ENCODE results near the gene GAGE10. TPM values are rescaled to one million over a fixed set of nuclear protein-coding genes. Genes with fewer than 3 reads are reported as not detected.

The GAGE10 gene, protein sequence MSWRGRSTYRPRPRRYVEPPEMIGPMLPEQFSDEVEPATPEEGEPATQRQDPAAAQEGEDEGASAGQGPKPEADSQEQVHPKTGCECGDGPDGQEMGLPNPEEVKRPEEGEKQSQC
- 1 to 10 TPM in 1 of 4 donors, not detected in 3; 1.2 TPM for total RNA-seq

DNA sequence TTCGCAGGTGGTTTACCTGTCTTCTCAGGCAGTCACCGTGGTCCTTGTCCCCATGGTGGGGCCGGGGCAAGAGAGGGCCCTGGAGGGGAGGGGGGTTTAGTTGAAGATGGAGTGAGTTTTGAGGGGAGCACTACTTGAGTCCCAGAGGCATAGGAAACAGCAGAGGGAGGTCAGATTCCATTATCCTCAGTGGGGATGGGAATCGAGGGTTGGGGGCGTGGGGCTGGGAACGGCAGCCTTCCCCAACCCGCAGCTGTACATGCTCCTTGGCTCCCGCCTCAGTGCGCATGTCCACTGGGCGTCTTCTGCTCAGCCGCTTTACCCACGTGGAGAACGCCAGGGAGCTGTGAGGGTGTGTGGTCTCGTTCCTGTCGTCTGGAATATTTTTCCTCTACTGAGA lies at the start of gene GAGE10:
Gene GAGE10, plus strand, starts transcription at position 301 of the 400 bp plus-strand sequence. CDS start 1,214 bp downstream, outside the sequence.
- intact Hi-C loops (cut with DNase I), result no loop called here
- Histone ChIP-seq H3K27me3 (no peaks in the 10 kb centered on the region), H3K27ac (replicated peaks in 1 of 4) (no peak within 1 kb of the TSS), H3K4me1 (no peaks in the 10 kb centered on the region), H3K4me3 (no peak within 1 kb of the TSS), H3K9me3 (no peaks in the 10 kb centered on the region), H3K36me3 (no peaks in the 10 kb centered on the region)
- WGBS, result 89% methylated on average over 15 of the region's 15 CpGs
- DNase-seq (ENCODE audit: extremely low spot score), result no peak
- TF ChIP-seq POLR2A (IDR thresholded peaks at IDR 0.05; ENCODE audit: low read depth) (no peak), POLR2AphosphoS5 (IDR thresholded peaks at IDR 0.05) (no peak), EP300 (IDR thresholded peaks at IDR 0.05) (no peak)
- TF ChIP-seq, protein P1, sequence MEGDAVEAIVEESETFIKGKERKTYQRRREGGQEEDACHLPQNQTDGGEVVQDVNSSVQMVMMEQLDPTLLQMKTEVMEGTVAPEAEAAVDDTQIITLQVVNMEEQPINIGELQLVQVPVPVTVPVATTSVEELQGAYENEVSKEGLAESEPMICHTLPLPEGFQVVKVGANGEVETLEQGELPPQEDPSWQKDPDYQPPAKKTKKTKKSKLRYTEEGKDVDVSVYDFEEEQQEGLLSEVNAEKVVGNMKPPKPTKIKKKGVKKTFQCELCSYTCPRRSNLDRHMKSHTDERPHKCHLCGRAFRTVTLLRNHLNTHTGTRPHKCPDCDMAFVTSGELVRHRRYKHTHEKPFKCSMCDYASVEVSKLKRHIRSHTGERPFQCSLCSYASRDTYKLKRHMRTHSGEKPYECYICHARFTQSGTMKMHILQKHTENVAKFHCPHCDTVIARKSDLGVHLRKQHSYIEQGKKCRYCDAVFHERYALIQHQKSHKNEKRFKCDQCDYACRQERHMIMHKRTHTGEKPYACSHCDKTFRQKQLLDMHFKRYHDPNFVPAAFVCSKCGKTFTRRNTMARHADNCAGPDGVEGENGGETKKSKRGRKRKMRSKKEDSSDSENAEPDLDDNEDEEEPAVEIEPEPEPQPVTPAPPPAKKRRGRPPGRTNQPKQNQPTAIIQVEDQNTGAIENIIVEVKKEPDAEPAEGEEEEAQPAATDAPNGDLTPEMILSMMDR (IDR thresholded peaks at IDR 0.05), result no peak

DNA sequence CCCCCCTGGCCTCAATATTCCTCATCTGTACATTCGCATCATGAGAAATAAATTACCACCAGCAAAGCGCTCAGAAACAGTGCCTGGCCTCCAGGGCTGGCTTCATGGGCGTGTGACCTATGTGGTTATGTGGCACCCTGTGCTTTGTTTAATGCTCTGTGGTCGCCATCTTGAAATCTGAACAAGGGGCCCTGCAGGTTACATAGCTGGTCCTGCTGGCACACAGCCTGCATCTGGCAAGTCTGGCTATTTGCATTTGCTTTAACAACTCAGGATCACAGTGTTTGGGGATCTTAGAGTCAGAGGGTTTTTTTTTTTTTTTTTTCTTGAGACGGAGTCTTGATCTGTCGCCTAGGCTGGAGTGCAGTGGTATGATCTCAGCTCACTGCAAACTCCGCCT lies 48.8 kb upstream of the GAGE10 start:
- intact Hi-C loops (cut with DNase I), result no loop called here
- Histone ChIP-seq H3K4me3 (no peak overlapping the region), H3K9me3 (no peaks in the 10 kb centered on the region), H3K27me3 (no peaks in the 10 kb centered on the region), H3K27ac (replicated peaks in 1 of 4) (no peak overlapping the region), H3K36me3 (peaks cover 0 to 14% (median 4%) of the 10 kb centered on the region in 4 donors), H3K4me1 (no peaks in the 10 kb centered on the region)
- 93% methylated on average over 7 of the region's 7 CpGs for WGBS
- no peak for TF ChIP-seq EP300 (IDR thresholded peaks at IDR 0.05)
- no peak for DNase-seq (ENCODE audit: extremely low spot score)

DNA sequence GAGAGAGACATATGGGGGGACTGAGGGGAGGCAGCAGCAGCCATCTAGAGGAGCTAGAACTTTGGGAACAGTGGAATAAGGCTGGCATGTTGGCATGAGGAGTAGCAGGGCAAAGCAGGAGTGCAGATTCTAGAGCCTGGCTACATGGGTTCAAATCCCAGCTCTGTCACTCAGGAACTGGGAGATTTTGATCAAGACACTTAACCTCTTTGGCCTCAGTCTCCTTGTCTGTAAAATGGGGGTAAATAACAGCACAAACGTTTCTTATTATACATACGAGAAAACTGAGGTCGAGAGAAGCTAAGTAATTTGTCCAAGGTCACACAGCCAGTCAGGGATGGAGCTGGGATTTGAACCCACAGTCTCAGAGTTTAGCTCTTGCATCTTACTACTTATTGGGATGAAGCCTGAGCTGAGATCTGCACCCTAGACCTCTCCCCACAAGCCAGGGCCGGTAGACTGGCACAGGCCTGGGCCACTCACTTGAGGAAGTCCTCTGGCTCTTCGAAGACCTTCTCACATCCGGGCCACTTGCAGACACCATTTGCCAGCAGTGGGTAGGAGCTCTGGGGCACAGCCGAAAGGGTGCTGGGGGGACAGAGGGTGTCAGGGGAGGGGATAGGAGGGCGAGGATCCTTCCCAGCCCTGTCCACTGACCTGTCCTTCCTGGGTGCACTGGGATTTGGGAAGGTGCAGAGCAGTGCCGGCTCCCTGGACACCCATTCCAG lies 47.0 kb upstream of the GAGE10 start:
- Histone ChIP-seq H3K36me3 (no peaks in the 10 kb centered on the region), H3K4me1 (no peaks in the 10 kb centered on the region), H3K27me3 (no peaks in the 10 kb centered on the region), H3K4me3 (no peak overlapping the region), H3K9me3 (no peaks in the 10 kb centered on the region), H3K27ac (replicated peaks in 1 of 4) (no peak overlapping the region)
- intact Hi-C loops (cut with DNase I), result no loop called here
- no peak for DNase-seq (ENCODE audit: extremely low spot score)
- TF ChIP-seq POLR2A (IDR thresholded peaks at IDR 0.05; ENCODE audit: low read depth) (no peak), POLR2AphosphoS5 (IDR thresholded peaks at IDR 0.05) (no peak), EP300 (IDR thresholded peaks at IDR 0.05) (no peak)
- TF ChIP-seq, protein P1 (IDR thresholded peaks at IDR 0.05), result no peak
- whole genome bisulfite sequencing, result 73% methylated on average over 8 of the region's 9 CpGs

DNA sequence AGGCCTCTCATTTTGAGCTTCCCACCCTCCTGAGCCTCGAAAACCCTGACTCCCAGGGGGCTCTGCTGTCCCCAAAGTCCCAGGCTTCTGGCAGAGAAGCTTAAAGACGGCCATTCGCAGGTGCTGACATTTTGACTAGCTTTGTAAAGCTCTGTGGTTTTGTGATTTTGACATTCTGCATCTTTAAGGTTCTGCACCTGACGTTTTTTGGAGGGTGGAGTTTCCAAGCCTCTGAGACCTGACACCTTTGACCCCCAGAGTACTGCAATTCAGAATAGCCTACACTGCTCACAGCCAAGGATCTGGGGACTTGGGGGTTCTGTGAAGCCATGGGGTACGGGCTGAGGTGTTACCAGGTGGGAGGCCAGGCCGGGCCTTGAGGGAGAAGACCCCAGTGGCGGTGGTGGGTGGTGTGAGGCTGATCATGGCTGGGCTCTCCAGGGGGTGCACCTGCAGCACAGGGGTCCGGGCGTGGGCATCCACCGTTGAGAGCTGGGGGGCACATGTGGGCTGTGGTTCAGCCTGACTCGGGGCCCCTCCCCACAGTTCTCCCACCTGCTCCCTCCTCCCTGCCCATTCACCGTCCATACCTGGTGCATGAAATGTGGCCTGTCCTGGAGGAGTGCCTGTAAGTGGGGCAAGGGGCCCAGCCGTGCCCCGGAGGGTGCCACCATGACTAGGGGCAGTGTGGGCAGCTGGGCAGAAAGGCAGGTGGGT lies 46.2 kb upstream of the GAGE10 start:
- Histone ChIP-seq H3K27me3 (no peaks in the 10 kb centered on the region), H3K9me3 (no peaks in the 10 kb centered on the region), H3K4me1 (no peaks in the 10 kb centered on the region), H3K36me3 (no peaks in the 10 kb centered on the region), H3K4me3 (no peak overlapping the region), H3K27ac (replicated peaks in 1 of 4) (no peak overlapping the region)
- DNase-seq (ENCODE audit: extremely low spot score), result no peak
- TF ChIP-seq, protein P1 (IDR thresholded peaks at IDR 0.05), result no peak
- TF ChIP-seq POLR2A (IDR thresholded peaks at IDR 0.05; ENCODE audit: low read depth) (no peak), POLR2AphosphoS5 (IDR thresholded peaks at IDR 0.05) (no peak), EP300 (IDR thresholded peaks at IDR 0.05) (no peak)
- 74% methylated on average over 8 of the region's 14 CpGs for WGBS
- intact Hi-C loops (cut with DNase I), result no loop called here
